KBM-7 (cell line): Measurements from ENCODE around the gene SULF2.

Experiments
- DNase-seq: peaks from one replicate; pipeline ENCODE4 v3.0.0-alpha.2; 2015
- in situ Hi-C: fragments of 300-500 bp; cut with MboI; formaldehyde crosslinking; loops from 2 replicates; pipeline ENCODE4 v1.14.3; 2020; ENCODE audit warnings: low sequenced_read_pairs, low pct_unique_long_range_greater_than_20kb, mixed read lengths

SULF2 gene

GRCh38 chr20:47666304-47666703 lies 119.0 kb downstream of the SULF2 start:
- DNase-seq: no peak
- in situ Hi-C loops: no loop called here

- in situ Hi-C loops: no loop called here
Measured at GRCh38 chr20:47665221-47665991, 119.9 kb downstream of the SULF2 start.

GRCh38 chr20:47664744-47665143 lies 120.5 kb downstream of the SULF2 start:
- in situ Hi-C loops: no loop called here
- no peak for DNase-seq

More at GRCh38 chr20:47665221-47665991, 119.9 kb downstream of the SULF2 start:
- DNase-seq: no peak

GRCh38 chr20:47664068-47664437 lies 121.2 kb downstream of the SULF2 start:
- no peak for DNase-seq
- in situ Hi-C loops: no loop called here

GRCh38 chr20:47663354-47664067 lies 121.8 kb downstream of the SULF2 start:
- peak; percentile 78 for DNase-seq
- in situ Hi-C loops: no loop called here

- in situ Hi-C loops: no loop called here
- no peak for DNase-seq
Measured at GRCh38 chr20:47662483-47663353, 122.6 kb downstream of the SULF2 start.

GRCh38 chr20:47661714-47662113 lies 123.6 kb downstream of the SULF2 start:
- DNase-seq: no peak
- in situ Hi-C loops: no loop called here

- in situ Hi-C loops: no loop called here
- no peak for DNase-seq
Measured at GRCh38 chr20:47660983-47661700, 124.1 kb downstream of the SULF2 start.

- no peak for DNase-seq
Measured at GRCh38 chr20:47660602-47660905, 124.7 kb downstream of the SULF2 start.

GRCh38 chr20:47659904-47660601 lies 125.2 kb downstream of the SULF2 start:
- in situ Hi-C loops: no loop called here
- DNase-seq: no peak

More at GRCh38 chr20:47660602-47660905, 124.7 kb downstream of the SULF2 start:
- in situ Hi-C loops: no loop called here

- in situ Hi-C loops: no loop called here
- peak; percentile 51 for DNase-seq
Measured at GRCh38 chr20:47656318-47656717, 129.0 kb downstream of the SULF2 start.

GRCh38 chr20:47655635-47656034 lies 129.6 kb downstream of the SULF2 start:
- no peak for DNase-seq
- in situ Hi-C loops: no loop called here

GRCh38 chr20:47654370-47654769 lies 130.9 kb downstream of the SULF2 start:
- no peak for DNase-seq
- in situ Hi-C loops: no loop called here

GRCh38 chr20:47653869-47654268 lies 131.4 kb downstream of the SULF2 start:
- no peak for DNase-seq
- in situ Hi-C loops: no loop called here

GRCh38 chr20:47652794-47653193 lies 132.5 kb downstream of the SULF2 start:
- no peak for DNase-seq
- in situ Hi-C loops: no loop called here

GRCh38 chr20:47652301-47652700 lies 133.0 kb downstream of the SULF2 start:
- DNase-seq: no peak
- in situ Hi-C loops: no loop called here

GRCh38 chr20:47648943-47649342 lies 136.3 kb downstream of the SULF2 start:
- no peak for DNase-seq

GRCh38 chr20:47647994-47648393 lies 137.3 kb downstream of the SULF2 start:
- in situ Hi-C loops: no loop called here
- DNase-seq: no peak

More at GRCh38 chr20:47648943-47649342, 136.3 kb downstream of the SULF2 start:
- in situ Hi-C loops: no loop called here

- no peak for DNase-seq
- in situ Hi-C loops: no loop called here
Measured at GRCh38 chr20:47645632-47646031, 139.6 kb downstream of the SULF2 start.
